NOMO-1 (cell line): Measurements from ENCODE around the gene SPRR2D.
"Not testable (repeated sequence)": the region's sequence is repeated elsewhere in the genome, so short reads cannot be mapped to it uniquely, and the experiment has no call there.

ENCODE experiments used
- DNase-seq, 2 experiments: peaks; one replicate each; lab custom pipeline; 2025; ENCODE audit not compliant: unreplicated experiment in 2 of 2; lab: John Stamatoyannopoulos, UW

The SPRR2D gene

DNA sequence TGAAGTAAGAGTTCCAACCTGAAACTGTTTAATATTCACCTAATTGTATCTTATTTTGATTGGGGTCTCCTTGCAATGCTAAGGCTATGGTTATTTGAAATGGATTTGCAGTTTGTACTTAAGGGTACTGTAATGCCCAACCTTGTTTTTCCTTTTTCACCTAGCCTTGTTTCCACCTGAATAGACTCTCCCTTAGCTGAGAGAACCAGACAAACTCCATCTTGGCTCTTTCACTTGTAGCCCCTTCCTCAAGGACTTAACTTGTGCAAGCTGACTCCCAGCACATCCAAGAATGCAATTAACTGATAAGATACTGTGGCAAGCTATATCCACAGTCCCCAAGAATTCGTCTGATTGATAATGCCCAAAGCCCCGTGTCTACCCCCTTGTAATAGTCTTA, 19.1 kb downstream of the SPRR2D start:
- not testable (repeated sequence) for DNase-seq

- not testable (repeated sequence) for DNase-seq
Measured at GRCh38 chr1:153011235-153011758, 29.6 kb downstream of the SPRR2D start.

DNA sequence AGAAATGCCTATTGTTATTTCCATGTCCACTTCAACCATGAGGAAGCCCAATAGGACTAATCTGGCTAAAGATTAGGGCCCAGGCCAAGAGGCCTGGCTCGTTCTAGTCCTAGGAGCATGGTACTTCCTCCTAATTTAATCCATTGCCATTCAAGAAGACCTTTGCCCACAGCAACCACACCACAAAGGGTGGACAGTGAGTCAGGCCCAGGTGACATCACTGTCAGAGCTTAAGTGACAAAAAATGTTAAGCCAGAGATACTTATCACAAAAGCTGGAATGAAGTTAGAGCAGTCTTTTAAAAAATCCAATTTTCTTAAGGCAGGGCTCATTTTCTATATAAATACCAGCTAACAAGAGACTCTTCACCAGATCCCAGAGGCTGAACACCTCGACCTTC, 39.5 kb downstream of the SPRR2D start, which contains the start of gene SPRR3:
TSS of gene SPRR3 (plus strand) at position 368 of the 400 bp plus-strand sequence. CDS start 1,272 bp downstream, outside the sequence.
- no peak for DNase-seq

GRCh38 chr1:153000294-153000693, 40.6 kb downstream of the SPRR2D start:
- DNase-seq, result no peak

DNA sequence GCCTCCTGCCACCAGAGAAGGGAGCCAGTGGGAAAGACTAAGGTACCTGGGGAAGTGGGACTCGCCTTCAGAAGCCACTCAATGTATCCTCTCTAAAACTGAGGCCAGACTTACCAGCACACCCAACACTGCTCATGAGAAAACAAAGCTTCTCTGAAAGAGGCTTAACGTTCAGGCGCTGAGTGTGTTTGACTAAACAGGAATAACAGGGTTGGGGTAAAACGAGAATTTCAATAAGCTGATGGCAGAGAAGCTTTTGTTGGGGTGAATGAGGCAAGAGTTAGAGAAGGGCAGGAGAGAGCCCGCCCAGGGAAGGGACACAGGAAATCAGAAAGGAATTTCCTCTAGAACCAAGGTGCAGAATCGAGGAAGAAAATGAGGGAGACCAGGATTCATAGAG, 41.1 kb downstream of the SPRR2D start:
- no peak for DNase-seq

GRCh38 chr1:152998476-152998875, 42.4 kb downstream of the SPRR2D start:
- no peak for DNase-seq

GRCh38 chr1:152997901-152998300, 43.0 kb downstream of the SPRR2D start:
- no peak for DNase-seq

DNA sequence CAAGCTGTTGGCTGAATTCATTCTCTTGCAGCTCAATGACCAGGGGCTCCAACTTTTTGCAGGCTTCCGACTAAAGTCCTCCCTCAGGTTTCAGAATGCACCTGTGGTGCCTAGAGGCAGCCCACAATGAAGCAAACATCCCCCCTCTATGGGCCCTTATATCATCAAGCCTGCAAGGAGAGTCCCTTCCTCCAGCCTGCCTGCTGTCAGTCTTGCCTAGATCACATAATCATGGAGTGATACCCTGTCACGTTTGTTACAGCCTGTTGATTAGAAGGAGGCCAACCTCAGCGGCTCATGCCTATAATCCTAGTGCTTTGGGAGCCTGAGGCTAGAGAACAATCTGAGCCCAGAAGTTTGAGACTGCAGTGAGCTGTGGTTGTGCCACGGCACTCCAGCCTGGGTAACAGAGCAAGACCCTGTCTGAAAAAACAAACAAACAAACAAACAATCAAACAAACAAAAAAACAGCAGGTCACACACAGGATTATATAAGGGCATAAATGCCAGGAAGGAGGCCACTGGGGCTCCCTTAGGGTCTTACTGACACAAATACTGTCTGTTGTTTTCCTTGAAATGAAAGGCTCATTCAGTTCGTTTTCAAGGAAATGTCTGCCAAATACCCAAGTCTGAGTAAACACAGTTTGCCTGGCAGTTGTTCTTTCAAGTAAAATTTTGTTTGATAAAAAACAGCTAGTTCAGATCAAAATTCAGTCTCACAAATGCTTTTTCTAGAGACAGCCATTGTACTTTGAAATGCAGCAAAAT, 44.1 kb downstream of the SPRR2D start:
- DNase-seq, result no peak

- DNase-seq, result no peak
Measured at GRCh38 chr1:152995842-152996241, 45.1 kb downstream of the SPRR2D start.

GRCh38 chr1:152993186-152993585, 47.7 kb downstream of the SPRR2D start:
- DNase-seq, result no peak
